ENCODE data around the gene UXS1.

DNA sequence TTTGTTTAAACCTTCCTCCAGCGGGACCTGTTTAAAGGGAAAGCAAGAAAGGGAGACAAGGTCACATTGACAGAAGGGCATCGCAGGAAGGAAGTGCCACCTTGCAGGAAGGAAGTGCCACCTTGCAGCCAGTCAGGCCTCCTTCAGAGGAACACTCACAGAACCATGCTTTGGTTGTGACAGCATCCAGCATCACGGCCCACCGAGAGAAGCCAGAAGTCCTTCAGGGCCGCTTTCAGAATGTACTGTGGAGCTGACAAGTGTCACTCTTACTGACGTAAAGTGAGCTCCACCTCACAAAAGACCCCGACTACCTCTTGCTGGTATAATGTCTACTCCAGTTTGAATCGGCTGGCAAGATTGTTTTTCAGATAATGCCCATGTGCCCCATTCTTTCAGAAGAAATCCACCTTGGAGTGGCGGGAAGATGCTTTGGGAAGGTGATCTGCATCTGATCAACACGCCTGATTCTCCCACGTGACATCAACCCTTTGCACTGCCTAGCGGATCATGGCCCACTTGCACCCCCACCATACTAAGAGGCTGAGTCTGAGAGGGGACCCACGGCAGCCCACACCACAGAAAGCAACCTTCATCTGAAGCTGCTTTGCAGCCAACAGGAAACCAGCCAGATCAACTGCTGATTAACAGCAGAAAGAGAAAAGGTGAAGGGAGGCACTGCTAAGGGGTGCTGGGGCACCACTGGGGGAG, 99.8 kb downstream of the UXS1 start:
- TF ChIP-seq POLR2A (IDR thresholded peaks at IDR 0.05): no peak
- TF ChIP-seq POLR2AphosphoS5 (IDR thresholded peaks at IDR 0.05; ENCODE audit: insufficient read depth in 1 of 2, low read depth in 1 of 2): no peak
- TF ChIP-seq, protein P1, sequence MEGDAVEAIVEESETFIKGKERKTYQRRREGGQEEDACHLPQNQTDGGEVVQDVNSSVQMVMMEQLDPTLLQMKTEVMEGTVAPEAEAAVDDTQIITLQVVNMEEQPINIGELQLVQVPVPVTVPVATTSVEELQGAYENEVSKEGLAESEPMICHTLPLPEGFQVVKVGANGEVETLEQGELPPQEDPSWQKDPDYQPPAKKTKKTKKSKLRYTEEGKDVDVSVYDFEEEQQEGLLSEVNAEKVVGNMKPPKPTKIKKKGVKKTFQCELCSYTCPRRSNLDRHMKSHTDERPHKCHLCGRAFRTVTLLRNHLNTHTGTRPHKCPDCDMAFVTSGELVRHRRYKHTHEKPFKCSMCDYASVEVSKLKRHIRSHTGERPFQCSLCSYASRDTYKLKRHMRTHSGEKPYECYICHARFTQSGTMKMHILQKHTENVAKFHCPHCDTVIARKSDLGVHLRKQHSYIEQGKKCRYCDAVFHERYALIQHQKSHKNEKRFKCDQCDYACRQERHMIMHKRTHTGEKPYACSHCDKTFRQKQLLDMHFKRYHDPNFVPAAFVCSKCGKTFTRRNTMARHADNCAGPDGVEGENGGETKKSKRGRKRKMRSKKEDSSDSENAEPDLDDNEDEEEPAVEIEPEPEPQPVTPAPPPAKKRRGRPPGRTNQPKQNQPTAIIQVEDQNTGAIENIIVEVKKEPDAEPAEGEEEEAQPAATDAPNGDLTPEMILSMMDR (IDR thresholded peaks at IDR 0.05): no peak
